Activated B cell treated with CpG ODN at 0.5 μM for 24 hours (primary cell): ENCODE measurements around the gene TCP11X2. TPM values are rescaled to one million over a fixed set of nuclear protein-coding genes. Genes with fewer than 3 reads are reported as not detected.
"Not testable (repeated sequence)": the region's sequence is repeated elsewhere in the genome, so short reads cannot be mapped to it uniquely, and the experiment has no call there.

ENCODE experiments used
- ATAC-seq: fragments of 200-7000 bp; cut with Tn5 transposase; one replicate; pipeline ENCODE4 v1.10.0; 2021; ENCODE audit warnings: low read depth, mild to moderate bottlenecking, moderate library complexity
- CTCF ChIA-PET: fragments of 350-600 bp; sonication (Branson Sonifier 250); formaldehyde crosslinking; loops from one replicate; lab custom pipeline; 2021; ENCODE audit warnings: antibody characterized with exemption; lab: Charles Lee
- POLR2A ChIA-PET: fragments of 350-600 bp; sonication (Branson Sonifier 250); formaldehyde crosslinking; loops from one replicate; lab custom pipeline; 2021; ENCODE audit warnings: antibody characterized with exemption; lab: Charles Lee
- DNase-seq: peaks from one replicate; pipeline ENCODE4 v3.0.0; 2022
- H3K27ac Mint-ChIP-seq: one replicate; pipeline ENCODE4 v1.8.0; 2020; ENCODE audit warnings: mixed read lengths
- H3K27me3 Mint-ChIP-seq: one replicate; pipeline ENCODE4 v1.8.0; 2021; ENCODE audit warnings: mixed read lengths
- H3K36me3 Mint-ChIP-seq: one replicate; pipeline ENCODE4 v1.8.0; 2021; ENCODE audit warnings: low read depth, mixed read lengths
- H3K4me1 Mint-ChIP-seq: one replicate; pipeline ENCODE4 v1.8.0; 2021; ENCODE audit warnings: mixed read lengths
- H3K4me3 Mint-ChIP-seq: one replicate; pipeline ENCODE4 v1.8.0; 2020; ENCODE audit warnings: mild to moderate bottlenecking, mixed read lengths
- H3K9me3 Mint-ChIP-seq: one replicate; pipeline ENCODE4 v1.8.0; 2020; ENCODE audit warnings: mixed read lengths
- intact Hi-C: fragments of 100-400 bp; cut with micrococcal nuclease; formaldehyde crosslinking; loops from one replicate; pipeline ENCODE4 v1.15.1; 2024
- total RNA-seq: library from RNA; stranded (reverse); gene quantifications from 2 replicates; pipeline ENCODE4 v1.2.3, GENCODE V29; 2022
- TF ChIP-seq, protein P1 (sequence below): fragments of 200-600 bp; IDR thresholded peaks from one replicate; pipeline ENCODE4 v1.8.0; 2022; ENCODE audit warnings: antibody characterized with exemption, mild to moderate bottlenecking

Gene TCP11X2
- total RNA-seq, 1 donor from 2014 or later: not detected

DNA sequence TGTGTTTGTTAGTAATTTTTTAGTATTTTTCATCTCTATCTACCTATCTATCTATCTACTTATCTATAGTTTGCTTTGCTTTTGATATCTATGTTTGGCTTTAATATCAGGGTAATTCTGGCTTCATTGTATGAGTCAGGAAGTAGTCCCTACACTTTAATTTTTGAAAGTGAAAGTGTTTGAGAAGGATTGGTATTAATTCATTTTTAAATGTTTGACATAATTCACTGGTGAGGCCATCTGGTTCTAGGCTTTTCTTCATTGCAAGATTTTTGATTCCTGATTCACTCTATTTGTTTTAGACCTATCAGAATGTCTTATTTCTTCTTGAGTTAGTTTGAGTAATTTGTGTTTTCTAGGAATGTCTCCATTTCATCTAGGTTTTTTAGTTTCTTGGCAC, 20.2 kb upstream of the TCP11X2 start:
- no peaks in the 10 kb centered on the region for H3K27me3 Mint-ChIP-seq
- no peak overlapping the region for H3K4me3 Mint-ChIP-seq
- TF ChIP-seq, protein P1, sequence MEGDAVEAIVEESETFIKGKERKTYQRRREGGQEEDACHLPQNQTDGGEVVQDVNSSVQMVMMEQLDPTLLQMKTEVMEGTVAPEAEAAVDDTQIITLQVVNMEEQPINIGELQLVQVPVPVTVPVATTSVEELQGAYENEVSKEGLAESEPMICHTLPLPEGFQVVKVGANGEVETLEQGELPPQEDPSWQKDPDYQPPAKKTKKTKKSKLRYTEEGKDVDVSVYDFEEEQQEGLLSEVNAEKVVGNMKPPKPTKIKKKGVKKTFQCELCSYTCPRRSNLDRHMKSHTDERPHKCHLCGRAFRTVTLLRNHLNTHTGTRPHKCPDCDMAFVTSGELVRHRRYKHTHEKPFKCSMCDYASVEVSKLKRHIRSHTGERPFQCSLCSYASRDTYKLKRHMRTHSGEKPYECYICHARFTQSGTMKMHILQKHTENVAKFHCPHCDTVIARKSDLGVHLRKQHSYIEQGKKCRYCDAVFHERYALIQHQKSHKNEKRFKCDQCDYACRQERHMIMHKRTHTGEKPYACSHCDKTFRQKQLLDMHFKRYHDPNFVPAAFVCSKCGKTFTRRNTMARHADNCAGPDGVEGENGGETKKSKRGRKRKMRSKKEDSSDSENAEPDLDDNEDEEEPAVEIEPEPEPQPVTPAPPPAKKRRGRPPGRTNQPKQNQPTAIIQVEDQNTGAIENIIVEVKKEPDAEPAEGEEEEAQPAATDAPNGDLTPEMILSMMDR: no peak
- intact Hi-C loops: loop anchor here (10.0 kb wide), 1 partner anchor 373 kb away; no protein-coding TSS in a partner anchor
- no peaks in the 10 kb centered on the region for H3K36me3 Mint-ChIP-seq
- H3K9me3 Mint-ChIP-seq: no peaks in the 10 kb centered on the region
- ChIA-PET POLR2A (no interaction called here), CTCF (no interaction called here)
- ATAC-seq (no peak), DNase-seq (no peak)
- no peak overlapping the region for H3K27ac Mint-ChIP-seq
- no peaks in the 10 kb centered on the region for H3K4me1 Mint-ChIP-seq

DNA sequence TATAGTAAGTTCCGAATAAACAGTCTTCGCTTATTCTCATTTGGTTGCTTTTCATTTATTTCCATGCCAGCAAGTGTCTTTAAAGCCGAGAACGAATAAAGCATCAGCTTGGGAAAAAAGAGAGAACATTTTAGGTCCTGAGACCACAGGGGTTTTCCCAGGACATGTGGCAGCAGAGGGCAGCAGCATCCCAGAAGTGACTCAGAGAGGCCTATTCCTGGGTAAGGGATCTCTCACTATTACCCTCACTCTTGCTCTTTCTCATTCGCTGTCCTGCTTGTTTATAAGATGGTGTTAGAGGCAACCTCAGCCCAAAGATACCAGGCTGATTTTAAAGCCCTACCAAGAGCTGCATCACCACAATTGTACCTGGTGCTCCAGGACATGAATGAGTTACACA, 7.2 kb upstream of the TCP11X2 start:
- H3K4me1 Mint-ChIP-seq, CTCF ChIA-PET, POLR2A ChIA-PET, H3K27ac Mint-ChIP-seq, ATAC-seq, DNase-seq, H3K4me3 Mint-ChIP-seq, intact Hi-C loops, H3K27me3 Mint-ChIP-seq, H3K36me3 Mint-ChIP-seq, H3K9me3 Mint-ChIP-seq: not testable (repeated sequence)

DNA sequence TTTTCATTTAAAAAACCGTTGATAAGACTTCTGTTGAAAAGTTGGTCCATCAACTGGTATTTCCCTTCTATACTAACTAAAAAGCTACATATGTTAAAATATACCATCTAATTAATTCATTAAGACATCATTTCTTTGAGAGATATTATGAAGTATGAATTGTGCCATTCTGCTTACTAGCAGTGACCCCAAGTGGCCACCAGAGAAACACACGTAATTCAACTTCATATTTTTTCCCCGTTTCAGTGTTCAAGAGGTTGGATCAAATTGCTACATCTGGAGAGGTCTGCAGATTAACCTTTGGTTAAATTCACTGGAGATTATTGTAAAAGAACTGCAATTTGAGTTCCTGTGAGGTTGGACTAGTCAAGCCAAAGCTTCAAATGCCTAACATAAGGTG, 1.4 kb downstream of the TCP11X2 start:
- DNase-seq, H3K4me3 Mint-ChIP-seq, CTCF ChIA-PET, H3K9me3 Mint-ChIP-seq, H3K27ac Mint-ChIP-seq, H3K27me3 Mint-ChIP-seq, ATAC-seq, H3K36me3 Mint-ChIP-seq, POLR2A ChIA-PET, intact Hi-C loops, H3K4me1 Mint-ChIP-seq: not testable (repeated sequence)

DNA sequence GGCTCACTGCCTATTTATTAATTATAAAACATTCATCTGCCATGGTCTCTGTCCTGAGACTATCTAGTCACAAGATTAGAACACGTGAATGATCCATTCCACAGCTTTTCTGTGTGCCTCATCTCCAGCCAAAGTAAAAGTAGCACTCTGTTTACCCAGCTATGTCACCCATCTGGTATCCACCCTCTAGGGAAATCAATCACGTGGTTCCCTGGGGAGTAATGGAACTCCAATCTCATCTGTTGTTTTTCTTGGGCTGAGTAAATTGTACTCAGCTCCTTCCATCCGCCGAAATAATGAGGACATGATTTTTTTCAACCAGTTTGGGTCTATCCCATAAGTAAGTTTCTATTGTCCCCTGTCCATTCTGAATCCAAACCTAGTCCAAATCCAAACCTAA, 13.0 kb downstream of the TCP11X2 start:
- H3K27me3 Mint-ChIP-seq, POLR2A ChIA-PET, H3K4me3 Mint-ChIP-seq, intact Hi-C loops, DNase-seq, CTCF ChIA-PET, ATAC-seq, H3K36me3 Mint-ChIP-seq, H3K27ac Mint-ChIP-seq, H3K4me1 Mint-ChIP-seq, H3K9me3 Mint-ChIP-seq: not testable (repeated sequence)

DNA sequence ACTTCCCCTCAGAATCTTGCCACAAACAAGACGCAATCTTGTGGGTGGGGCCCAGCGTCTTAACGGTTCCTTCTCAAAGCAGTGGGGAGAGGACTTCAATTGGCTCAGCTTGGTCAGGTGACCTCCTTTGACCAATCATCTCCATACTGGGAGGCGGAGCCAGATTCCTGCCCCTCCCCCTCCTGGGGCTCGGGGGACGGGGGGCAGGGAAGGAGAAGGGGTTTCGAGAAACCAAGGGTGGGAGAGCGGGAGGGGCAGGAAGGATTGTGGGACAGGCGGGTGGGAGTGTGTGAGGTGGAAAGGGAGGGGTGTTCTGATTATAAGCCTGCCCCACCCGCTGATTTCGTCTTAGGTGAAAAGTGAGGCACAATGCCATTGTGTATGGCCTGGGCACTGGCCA, 31.7 kb downstream of the TCP11X2 start, which contains the start of gene NXF2B:
Gene NXF2B (minus strand): TSS at position 101 of the 400 bp plus-strand sequence. CDS start 59,972 bp downstream, outside the sequence.
- H3K9me3 Mint-ChIP-seq, intact Hi-C loops, H3K36me3 Mint-ChIP-seq, H3K27ac Mint-ChIP-seq, H3K4me3 Mint-ChIP-seq, CTCF ChIA-PET, ATAC-seq, DNase-seq, H3K27me3 Mint-ChIP-seq, POLR2A ChIA-PET, H3K4me1 Mint-ChIP-seq: not testable (repeated sequence)

DNA sequence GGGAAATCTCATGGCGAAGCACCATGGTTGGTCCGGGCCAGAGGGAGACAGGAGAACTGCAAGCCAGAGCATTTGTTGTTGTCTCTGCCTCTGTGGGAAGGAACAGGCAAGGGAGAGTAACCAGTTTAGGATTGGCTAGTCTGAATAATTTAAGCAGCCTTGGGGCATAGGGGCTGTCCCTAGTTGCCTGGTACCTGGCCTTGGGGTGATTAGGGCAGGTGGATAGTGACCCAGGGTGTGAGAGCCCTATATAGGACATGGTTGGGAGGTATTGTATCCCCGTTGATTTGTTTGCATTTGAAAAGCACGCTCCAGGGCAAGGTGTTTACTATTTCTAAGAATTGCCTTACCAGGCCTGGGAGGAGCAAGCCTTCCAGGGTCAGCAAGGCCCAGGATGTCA, 57.1 kb downstream of the TCP11X2 start:
- H3K4me3 Mint-ChIP-seq, POLR2A ChIA-PET, H3K27ac Mint-ChIP-seq, DNase-seq, ATAC-seq, CTCF ChIA-PET, H3K9me3 Mint-ChIP-seq, H3K4me1 Mint-ChIP-seq, H3K36me3 Mint-ChIP-seq, H3K27me3 Mint-ChIP-seq, intact Hi-C loops: not testable (repeated sequence)

Other genes starting within 250 kb of the TCP11X2 start
- gene NXF2, start 224.6 kb downstream of the TCP11X2 start, total RNA-seq: not detected in 2 replicates
- gene NXF2B, start 31.8 kb downstream of the TCP11X2 start, total RNA-seq: not detected in 2 replicates
- gene TMSB15A, start 44.9 kb upstream of the TCP11X2 start, total RNA-seq: not detected in 2 replicates
- 12.0 and 12.4 TPM in 2 replicates for gene ARMCX5, start 127.7 kb upstream of the TCP11X2 start, total RNA-seq
- 4.6 and 5.9 TPM in 2 replicates for gene GPRASP1, start 179.7 kb upstream of the TCP11X2 start, total RNA-seq
- gene GPRASP2, start 240.6 kb upstream of the TCP11X2 start, total RNA-seq: 0.16 and 0.34 TPM in 2 replicates
- 1.3 TPM in 2 replicates for gene GPRASP3, start 248.9 kb upstream of the TCP11X2 start, total RNA-seq